OCI-LY3 (cell line): Measurements from ENCODE around the gene ASB15.

Source experiments
- H2AFZ ChIP-seq: fragments of 200-600, 300-600 bp; shearing (Covaris generic); 2 replicates; pipeline ENCODE4 v1.6.0; 2014; ENCODE audit warnings: antibody characterized with exemption, low read depth, low read length
- H3K27ac ChIP-seq: fragments of 200-600, 300-600 bp; sonication (generic); 2 replicates; pipeline ENCODE4 v1.5.1; 2014; ENCODE audit warnings: mild to moderate bottlenecking, low read length, moderate library complexity, mixed read lengths
- H3K27me3 ChIP-seq: fragments of 200-600, 300-600 bp; sonication (generic); 2 replicates; pipeline ENCODE4 v1.6.1; 2014; ENCODE audit warnings: low read depth, low read length, mixed read lengths
- H3K36me3 ChIP-seq: fragments of 200-600, 300-600 bp; sonication (generic); replicated peaks from 2 replicates; pipeline ENCODE3; 2014; ENCODE audit warnings: low read depth, low read length, mixed read lengths
- H3K4me1 ChIP-seq: fragments of 300-600, 200-600 bp; sonication (generic); 2 replicates; pipeline ENCODE4 v1.6.1; 2014; ENCODE audit warnings: low read length, mixed read lengths
- H3K4me2 ChIP-seq: fragments of 200-600, 300-600 bp; sonication (generic); 2 replicates; pipeline ENCODE4 v1.6.1; 2014; ENCODE audit warnings: low read length, mixed read lengths
- H3K4me3 ChIP-seq: fragments of 300-600, 200-600 bp; sonication (generic); 2 replicates; pipeline ENCODE4 v1.5.1; 2014; ENCODE audit warnings: antibody characterized with exemption, mild to moderate bottlenecking, low read length, moderate library complexity
- H3K79me2 ChIP-seq: fragments of 300-600, 200-600 bp; shearing (Covaris generic); 2 replicates; pipeline ENCODE4 v1.6.1; 2014; ENCODE audit warnings: mild to moderate bottlenecking, low read length, mixed read lengths
- H3K9ac ChIP-seq: fragments of 300-600, 200-600 bp; shearing (Covaris generic); 2 replicates; pipeline ENCODE4 v1.6.0; 2014; ENCODE audit warnings: mild to moderate bottlenecking, low read length, moderate library complexity
- H3K9me3 ChIP-seq: fragments of 200-600, 300-600 bp; shearing (Covaris generic); 2 replicates; pipeline ENCODE4 v1.6.1; 2014; ENCODE audit warnings: low read length, mixed read lengths; ENCODE audit not compliant: insufficient read depth
- H4K20me1 ChIP-seq: fragments of 200-600, 300-600 bp; sonication (generic); 2 replicates; pipeline ENCODE4 v1.6.1; 2016; ENCODE audit warnings: low read length, mixed read lengths; ENCODE audit not compliant: insufficient read depth
- EZH2phosphoT487 ChIP-seq: fragments of 200-600 bp; shearing (Covaris generic); IDR thresholded peaks from 2 replicates; pipeline ENCODE4 v1.6.1; 2018; ENCODE audit warnings: antibody characterized with exemption, mixed run types, low read depth
- TF ChIP-seq, protein P1 (sequence below): fragments of 200-600, 300-600 bp; sonication (generic); IDR thresholded peaks from 2 replicates; pipeline ENCODE4 v1.5.1; 2014; ENCODE audit warnings: antibody characterized with exemption, low read length, low read depth

Gene ASB15

DNA sequence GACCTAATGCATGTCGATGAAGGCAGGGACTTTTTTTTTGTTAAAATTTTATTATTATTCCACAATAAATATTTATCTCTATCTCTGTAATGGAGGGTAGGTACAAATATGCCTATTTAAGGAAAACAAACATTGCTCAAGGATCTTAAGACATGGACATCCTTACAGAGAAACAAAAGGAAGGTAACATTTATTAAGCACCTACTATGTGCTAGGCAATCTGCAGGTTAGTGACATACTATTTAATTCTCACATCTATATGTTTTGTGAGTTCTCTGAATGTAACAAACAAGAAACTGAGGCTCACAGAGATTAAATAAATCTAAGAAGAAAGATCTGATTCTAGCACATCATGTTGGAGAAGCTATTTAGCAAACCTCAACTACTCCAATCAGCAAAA lies 86.1 kb downstream of the ASB15 start:
- Histone ChIP-seq H3K27me3 (no peaks in the 10 kb centered on the region), H2AFZ (no peak overlapping the region), H3K4me3 (no peak overlapping the region), H3K4me1 (peaks cover 8% of the 10 kb centered on the region), H3K9ac (no peak overlapping the region), H3K9me3 (no peaks in the 10 kb centered on the region), H3K36me3 (peaks cover 23% of the 10 kb centered on the region), H3K27ac (no peak overlapping the region), H3K79me2 (no peaks in the 10 kb centered on the region), H4K20me1 (no peaks in the 10 kb centered on the region), H3K4me2 (no peak overlapping the region)
- no peak for TF ChIP-seq EZH2phosphoT487
- TF ChIP-seq, protein P1, sequence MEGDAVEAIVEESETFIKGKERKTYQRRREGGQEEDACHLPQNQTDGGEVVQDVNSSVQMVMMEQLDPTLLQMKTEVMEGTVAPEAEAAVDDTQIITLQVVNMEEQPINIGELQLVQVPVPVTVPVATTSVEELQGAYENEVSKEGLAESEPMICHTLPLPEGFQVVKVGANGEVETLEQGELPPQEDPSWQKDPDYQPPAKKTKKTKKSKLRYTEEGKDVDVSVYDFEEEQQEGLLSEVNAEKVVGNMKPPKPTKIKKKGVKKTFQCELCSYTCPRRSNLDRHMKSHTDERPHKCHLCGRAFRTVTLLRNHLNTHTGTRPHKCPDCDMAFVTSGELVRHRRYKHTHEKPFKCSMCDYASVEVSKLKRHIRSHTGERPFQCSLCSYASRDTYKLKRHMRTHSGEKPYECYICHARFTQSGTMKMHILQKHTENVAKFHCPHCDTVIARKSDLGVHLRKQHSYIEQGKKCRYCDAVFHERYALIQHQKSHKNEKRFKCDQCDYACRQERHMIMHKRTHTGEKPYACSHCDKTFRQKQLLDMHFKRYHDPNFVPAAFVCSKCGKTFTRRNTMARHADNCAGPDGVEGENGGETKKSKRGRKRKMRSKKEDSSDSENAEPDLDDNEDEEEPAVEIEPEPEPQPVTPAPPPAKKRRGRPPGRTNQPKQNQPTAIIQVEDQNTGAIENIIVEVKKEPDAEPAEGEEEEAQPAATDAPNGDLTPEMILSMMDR = no peak
